ENCODE data around the gene PJA2.

DNA sequence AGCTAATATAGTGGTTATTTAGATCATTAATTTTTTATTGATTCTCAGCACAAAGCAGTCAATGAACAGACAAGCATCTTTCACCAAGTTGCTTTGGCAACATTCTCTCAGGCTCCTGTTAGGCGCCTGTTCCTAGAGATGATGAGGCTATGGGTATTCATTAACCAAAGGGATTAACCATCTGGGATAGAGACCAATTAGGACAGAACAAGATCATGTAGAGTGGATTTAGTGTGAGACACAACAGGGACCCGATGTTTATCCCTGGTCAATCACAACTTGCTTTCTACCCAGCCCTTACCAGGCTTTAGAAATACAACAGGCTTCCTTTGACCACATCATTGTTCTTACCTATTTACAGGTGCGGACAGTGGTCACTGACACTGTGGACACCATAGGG is 82.2 kb downstream of the PJA2 start:
- TF ChIP-seq, protein P1, sequence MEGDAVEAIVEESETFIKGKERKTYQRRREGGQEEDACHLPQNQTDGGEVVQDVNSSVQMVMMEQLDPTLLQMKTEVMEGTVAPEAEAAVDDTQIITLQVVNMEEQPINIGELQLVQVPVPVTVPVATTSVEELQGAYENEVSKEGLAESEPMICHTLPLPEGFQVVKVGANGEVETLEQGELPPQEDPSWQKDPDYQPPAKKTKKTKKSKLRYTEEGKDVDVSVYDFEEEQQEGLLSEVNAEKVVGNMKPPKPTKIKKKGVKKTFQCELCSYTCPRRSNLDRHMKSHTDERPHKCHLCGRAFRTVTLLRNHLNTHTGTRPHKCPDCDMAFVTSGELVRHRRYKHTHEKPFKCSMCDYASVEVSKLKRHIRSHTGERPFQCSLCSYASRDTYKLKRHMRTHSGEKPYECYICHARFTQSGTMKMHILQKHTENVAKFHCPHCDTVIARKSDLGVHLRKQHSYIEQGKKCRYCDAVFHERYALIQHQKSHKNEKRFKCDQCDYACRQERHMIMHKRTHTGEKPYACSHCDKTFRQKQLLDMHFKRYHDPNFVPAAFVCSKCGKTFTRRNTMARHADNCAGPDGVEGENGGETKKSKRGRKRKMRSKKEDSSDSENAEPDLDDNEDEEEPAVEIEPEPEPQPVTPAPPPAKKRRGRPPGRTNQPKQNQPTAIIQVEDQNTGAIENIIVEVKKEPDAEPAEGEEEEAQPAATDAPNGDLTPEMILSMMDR (IDR thresholded peaks at IDR 0.05; ENCODE audit: insufficient read depth, low read length), result no peak
- TF ChIP-seq POLR2AphosphoS5 (IDR thresholded peaks at IDR 0.05; ENCODE audit: low read depth) (no peak), GABPA (IDR thresholded peaks at IDR 0.05; ENCODE audit: low read depth) (no peak)
- TF ChIP-seq, protein P2, sequence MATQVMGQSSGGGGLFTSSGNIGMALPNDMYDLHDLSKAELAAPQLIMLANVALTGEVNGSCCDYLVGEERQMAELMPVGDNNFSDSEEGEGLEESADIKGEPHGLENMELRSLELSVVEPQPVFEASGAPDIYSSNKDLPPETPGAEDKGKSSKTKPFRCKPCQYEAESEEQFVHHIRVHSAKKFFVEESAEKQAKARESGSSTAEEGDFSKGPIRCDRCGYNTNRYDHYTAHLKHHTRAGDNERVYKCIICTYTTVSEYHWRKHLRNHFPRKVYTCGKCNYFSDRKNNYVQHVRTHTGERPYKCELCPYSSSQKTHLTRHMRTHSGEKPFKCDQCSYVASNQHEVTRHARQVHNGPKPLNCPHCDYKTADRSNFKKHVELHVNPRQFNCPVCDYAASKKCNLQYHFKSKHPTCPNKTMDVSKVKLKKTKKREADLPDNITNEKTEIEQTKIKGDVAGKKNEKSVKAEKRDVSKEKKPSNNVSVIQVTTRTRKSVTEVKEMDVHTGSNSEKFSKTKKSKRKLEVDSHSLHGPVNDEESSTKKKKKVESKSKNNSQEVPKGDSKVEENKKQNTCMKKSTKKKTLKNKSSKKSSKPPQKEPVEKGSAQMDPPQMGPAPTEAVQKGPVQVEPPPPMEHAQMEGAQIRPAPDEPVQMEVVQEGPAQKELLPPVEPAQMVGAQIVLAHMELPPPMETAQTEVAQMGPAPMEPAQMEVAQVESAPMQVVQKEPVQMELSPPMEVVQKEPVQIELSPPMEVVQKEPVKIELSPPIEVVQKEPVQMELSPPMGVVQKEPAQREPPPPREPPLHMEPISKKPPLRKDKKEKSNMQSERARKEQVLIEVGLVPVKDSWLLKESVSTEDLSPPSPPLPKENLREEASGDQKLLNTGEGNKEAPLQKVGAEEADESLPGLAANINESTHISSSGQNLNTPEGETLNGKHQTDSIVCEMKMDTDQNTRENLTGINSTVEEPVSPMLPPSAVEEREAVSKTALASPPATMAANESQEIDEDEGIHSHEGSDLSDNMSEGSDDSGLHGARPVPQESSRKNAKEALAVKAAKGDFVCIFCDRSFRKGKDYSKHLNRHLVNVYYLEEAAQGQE (IDR thresholded peaks at IDR 0.05; ENCODE audit: insufficient replicate concordance, low read depth), result no peak

All from HL-60 (cell line).